ENCODE data around the gene TEX14. TPM values are rescaled to one million over a fixed set of nuclear protein-coding genes. Genes with fewer than 3 reads are reported as not detected.
"Not testable (repeated sequence)": the region's sequence is repeated elsewhere in the genome, so short reads cannot be mapped to it uniquely, and the experiment has no call there.

Gene TEX14
- total RNA-seq, 2 experiments from 2014 or later, result 0.30 to 0.43 TPM

DNA sequence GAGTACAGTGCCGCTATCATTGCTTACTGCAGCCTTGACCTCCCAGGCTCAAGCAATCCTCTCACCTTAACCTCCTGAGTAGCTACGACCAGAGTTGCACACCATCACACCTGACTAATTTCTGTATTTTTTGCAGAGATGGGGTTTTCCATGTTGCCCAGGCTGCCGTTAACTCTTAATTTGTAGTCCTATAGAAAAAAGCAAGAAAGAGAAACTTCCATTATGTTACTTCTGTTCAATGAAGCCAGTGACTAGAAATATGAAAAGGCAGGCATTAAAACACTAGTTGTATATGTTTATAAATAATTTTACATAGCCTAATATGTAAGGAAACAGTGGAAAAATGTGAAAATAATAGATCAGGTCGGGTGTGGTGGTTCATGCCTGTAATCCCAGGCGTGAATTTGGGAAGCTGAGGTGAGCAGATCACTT, 10.2 kb upstream of the TEX14 start:
- Mint-ChIP-seq H3K36me3 (peaks cover 21% of the 10 kb centered on the region), H3K4me3 (no peak overlapping the region), H3K9me3 (no peaks in the 10 kb centered on the region), H3K27ac (no peak overlapping the region), H3K4me1 (peaks cover 12% of the 10 kb centered on the region), H3K27me3 (no peaks in the 10 kb centered on the region)
- ATAC-seq (ENCODE audit: low read depth) (no peak), DNase-seq (no peak)
- POLR2A ChIA-PET, result no interaction called here

DNA sequence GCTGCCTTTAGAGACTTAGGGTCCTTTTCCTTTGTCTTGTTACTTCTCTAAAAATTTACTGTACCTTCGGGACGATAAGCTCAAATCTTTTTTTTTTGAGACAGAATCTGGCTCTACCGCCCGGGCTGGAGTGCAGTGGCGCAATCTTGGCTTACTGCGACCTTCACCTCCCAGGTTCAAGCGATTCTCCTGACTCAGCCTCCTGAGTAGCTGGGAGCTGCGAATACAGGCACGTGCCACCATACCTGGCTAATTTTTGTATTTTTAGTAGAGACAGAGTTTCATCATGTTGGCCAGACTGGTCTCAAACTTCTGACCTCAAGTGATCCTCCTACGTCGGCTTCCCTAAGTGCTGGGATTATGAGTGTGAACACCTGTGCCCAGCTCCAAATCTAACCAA, 7.9 kb upstream of the TEX14 start:
- Mint-ChIP-seq H3K27ac (no peak overlapping the region), H3K4me1 (peaks cover 2% of the 10 kb centered on the region), H3K27me3 (no peaks in the 10 kb centered on the region), H3K4me3 (no peak overlapping the region), H3K36me3 (peaks cover 20% of the 10 kb centered on the region), H3K9me3 (no peaks in the 10 kb centered on the region)
- POLR2A ChIA-PET, result interaction anchor here (1.9 kb wide), 1 partner anchor 68 kb away, joined by 7 read pairs; no protein-coding TSS in a partner anchor
- DNase-seq (no peak), ATAC-seq (ENCODE audit: low read depth) (no peak)

DNA sequence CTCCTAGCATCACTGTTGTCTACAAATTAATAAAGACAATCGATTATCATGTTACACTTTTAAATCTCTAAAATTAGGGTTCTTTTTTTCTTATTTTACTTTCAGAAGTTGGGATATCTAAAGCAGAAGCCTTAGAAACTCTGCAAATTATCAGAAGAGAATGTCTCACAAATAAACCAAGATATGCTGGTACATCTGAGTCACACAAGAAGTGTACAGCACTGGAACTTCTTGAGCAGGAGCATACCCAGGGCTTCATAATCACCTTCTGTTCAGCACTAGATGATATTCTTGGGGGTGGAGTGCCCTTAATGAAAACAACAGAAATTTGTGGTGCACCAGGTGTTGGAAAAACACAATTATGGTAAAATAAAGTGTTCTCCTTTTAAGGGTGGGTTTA, 3.0 kb upstream of the TEX14 start:
- no peak for DNase-seq
- POLR2A ChIA-PET, result interaction anchor here (0.7 to 0.9 kb wide), 2 partner anchors 66 to 350 kb away, joined by 4 to 5 read pairs; no protein-coding TSS in a partner anchor
- H3K27ac Mint-ChIP-seq, result peak overlapping the region; percentile 21

DNA sequence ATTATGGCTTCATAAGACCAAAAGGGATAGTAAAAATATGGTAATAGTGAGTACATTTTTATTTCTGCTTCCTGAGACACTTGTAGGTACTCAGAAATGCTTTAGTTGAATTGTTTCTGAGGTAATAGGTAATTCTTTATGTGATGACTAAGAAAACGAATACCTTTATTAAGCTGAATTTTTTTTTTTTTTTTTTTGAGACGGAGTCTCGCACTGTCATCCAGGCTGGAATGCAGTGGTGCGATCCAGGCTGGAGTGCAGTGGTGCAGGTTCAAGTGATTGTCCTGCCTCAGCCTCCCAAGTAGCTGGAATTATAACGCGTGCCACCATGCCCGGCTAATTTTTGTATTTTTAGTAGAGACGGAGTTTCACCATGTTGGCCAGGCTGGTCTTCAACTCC, 2.5 kb upstream of the TEX14 start:
- peaks cover 18% of the 10 kb centered on the region for H3K36me3 Mint-ChIP-seq
- ATAC-seq (ENCODE audit: low read depth) (no peak), DNase-seq (no peak)
- POLR2A ChIA-PET, result interaction anchor here (0.7 kb wide), 1 partner anchor 350 kb away, joined by 4 read pairs; no protein-coding TSS in a partner anchor
- no peak overlapping the region for H3K27ac Mint-ChIP-seq
- no peaks in the 10 kb centered on the region for H3K9me3 Mint-ChIP-seq
- peaks cover 24% of the 10 kb centered on the region for H3K4me1 Mint-ChIP-seq
- peaks cover 2% of the 10 kb centered on the region for H3K27me3 Mint-ChIP-seq
- peak overlapping the region; percentile 95 for H3K4me3 Mint-ChIP-seq

More for the DNA sequence above, 3.0 kb upstream of the TEX14 start:
- ATAC-seq (ENCODE audit: low read depth), result no peak
- H3K27me3 Mint-ChIP-seq, result peaks cover 2% of the 10 kb centered on the region
- no peaks in the 10 kb centered on the region for H3K9me3 Mint-ChIP-seq
- H3K36me3 Mint-ChIP-seq, result peaks cover 22% of the 10 kb centered on the region
- peak overlapping the region; percentile 37 for H3K4me3 Mint-ChIP-seq
- peaks cover 24% of the 10 kb centered on the region for H3K4me1 Mint-ChIP-seq

DNA sequence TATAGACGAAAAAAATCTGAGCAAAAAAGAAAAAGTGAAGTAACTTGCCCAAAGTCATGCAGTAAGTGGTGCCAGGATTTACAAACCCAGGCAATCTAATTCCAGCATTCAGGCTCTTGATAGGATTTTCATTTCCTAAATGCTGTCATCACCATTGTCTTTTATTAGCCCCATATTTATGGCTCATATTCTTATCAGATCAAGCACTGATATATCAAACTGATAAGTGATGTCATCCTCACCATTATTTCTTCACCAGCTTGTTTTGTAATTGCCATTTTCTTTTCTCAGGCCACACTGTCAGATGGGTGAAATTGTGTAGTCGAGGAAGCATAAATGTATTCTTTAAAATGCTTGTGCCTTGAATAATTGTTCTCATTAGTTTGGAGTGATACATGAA, 1.9 kb upstream of the TEX14 start:
- Mint-ChIP-seq H3K36me3 (peaks cover 15% of the 10 kb centered on the region), H3K27ac (peak overlapping the region; percentile 96), H3K27me3 (peaks cover 2% of the 10 kb centered on the region), H3K9me3 (no peaks in the 10 kb centered on the region), H3K4me3 (peak overlapping the region; percentile 95), H3K4me1 (peaks cover 24% of the 10 kb centered on the region)
- POLR2A ChIA-PET, result interaction anchor here (2.1 kb wide), 1 partner anchor 35 kb away, joined by 22 read pairs; no protein-coding TSS in a partner anchor
- no peak for ATAC-seq (ENCODE audit: low read depth)
- no peak for DNase-seq

DNA sequence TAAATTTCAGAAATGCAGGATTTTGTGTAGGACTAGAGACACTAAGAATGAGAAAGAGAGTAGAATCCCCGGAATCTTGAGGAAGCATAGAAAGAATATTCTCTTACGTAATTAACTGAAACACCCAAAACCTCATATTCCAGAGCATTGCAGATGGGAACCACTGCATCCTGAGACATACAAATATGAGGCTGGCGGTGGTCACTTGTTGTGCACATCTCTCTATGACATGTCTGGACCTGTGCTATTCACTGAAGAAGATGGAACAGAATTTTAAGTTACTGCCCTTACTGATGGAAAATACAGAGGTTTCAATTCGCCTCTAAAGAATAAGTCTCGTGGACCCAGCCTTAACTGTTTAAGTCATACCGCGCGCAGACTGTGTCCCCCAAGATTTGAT, 1.4 kb upstream of the TEX14 start:
- peaks cover 15% of the 10 kb centered on the region for H3K36me3 Mint-ChIP-seq
- H3K27me3 Mint-ChIP-seq, result peaks cover 2% of the 10 kb centered on the region
- H3K9me3 Mint-ChIP-seq, result no peaks in the 10 kb centered on the region
- peaks cover 24% of the 10 kb centered on the region for H3K4me1 Mint-ChIP-seq
- POLR2A ChIA-PET, result interaction anchor here (0.5 to 3.0 kb wide), 11 partner anchors 9 to 768 kb away, joined by 3 to 65 read pairs (median 3); partner anchors contain the start of genes MTMR4, PRR11 and TRIM37
- DNase-seq, result no peak
- H3K27ac Mint-ChIP-seq, result peak overlapping the region; percentile 96
- peak overlapping the region; percentile 95 for H3K4me3 Mint-ChIP-seq
- ATAC-seq (ENCODE audit: low read depth), result no peak

DNA sequence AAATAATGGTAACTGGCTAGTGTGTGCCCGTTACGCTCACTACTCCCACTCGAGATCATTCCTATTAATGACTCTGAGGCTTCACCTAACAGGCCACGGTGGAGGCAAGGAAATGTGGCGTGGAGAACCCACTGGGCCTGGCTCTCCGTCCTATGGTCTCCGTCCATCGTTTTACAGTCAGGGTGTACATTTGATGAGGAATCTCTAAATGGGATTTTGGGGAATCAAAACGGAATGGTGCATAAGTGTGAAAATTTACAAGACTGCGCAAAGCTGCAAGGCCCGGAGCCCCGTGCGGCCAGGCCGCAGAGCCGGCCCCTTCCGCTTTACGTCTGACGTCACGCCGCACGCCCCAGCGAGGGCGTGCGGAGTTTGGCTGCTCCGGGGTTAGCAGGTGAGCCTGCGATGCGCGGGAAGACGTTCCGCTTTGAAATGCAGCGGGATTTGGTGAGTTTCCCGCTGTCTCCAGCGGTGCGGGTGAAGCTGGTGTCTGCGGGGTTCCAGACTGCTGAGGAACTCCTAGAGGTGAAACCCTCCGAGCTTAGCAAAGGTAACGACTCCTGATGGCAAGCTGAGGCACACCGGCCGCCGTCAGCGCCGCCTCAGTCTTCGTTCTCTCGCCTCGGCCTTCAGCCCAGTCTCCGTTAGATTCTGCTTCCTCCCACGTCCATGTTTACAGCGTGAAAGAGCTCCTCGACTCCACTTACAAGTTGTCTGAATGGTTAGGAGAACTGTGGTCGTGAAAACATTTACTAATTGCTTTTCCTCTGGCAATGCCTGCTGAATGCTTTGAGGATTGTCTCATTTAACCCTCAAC, 602 bp upstream of the TEX14 start, which contains the start of gene RAD51C:
Gene RAD51C, plus strand, starts transcription at position 364 of the 817 bp plus-strand sequence. Its CDS starts 42 bp downstream, at position 406.
- no peaks in the 10 kb centered on the region for H3K9me3 Mint-ChIP-seq
- H3K4me1 Mint-ChIP-seq, result peaks cover 24% of the 10 kb centered on the region
- ATAC-seq (ENCODE audit: low read depth) (peak; percentile 98), DNase-seq (peak; percentile 90)
- peaks cover 15% of the 10 kb centered on the region for H3K36me3 Mint-ChIP-seq
- H3K27ac Mint-ChIP-seq, result peak within 1 kb of the TSS; percentile 96
- H3K27me3 Mint-ChIP-seq, result peaks cover 4% of the 10 kb centered on the region
- peak within 1 kb of the TSS; percentile 95 for H3K4me3 Mint-ChIP-seq
- POLR2A ChIA-PET, result interaction anchor here (0.5 to 3.0 kb wide), 14 partner anchors 8 to 767 kb away, joined by 3 to 65 read pairs (median 3); partner anchors contain the start of genes MTMR4, PRR11 and TRIM37

DNA sequence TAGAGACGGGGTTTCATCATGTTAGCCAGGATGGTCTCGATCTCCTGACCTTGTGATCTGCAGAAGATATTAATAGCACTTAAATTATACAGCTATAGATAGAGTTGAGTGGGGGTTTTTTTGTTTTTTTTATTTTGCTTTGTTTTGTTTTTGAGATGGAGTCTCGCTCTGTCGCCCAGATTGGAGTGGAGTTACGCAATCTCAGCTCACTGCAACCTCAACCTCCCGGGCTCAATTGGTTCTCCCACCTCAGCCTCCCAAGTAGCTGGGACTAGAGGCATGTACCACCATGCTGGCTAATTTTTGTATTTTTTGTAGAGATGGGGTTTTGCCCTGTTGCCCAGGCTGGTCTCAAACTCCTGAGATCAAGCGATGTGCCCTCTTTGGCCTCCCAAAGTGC, 1.8 kb downstream of the TEX14 start:
- H3K27me3 Mint-ChIP-seq, result not testable (repeated sequence)

DNA sequence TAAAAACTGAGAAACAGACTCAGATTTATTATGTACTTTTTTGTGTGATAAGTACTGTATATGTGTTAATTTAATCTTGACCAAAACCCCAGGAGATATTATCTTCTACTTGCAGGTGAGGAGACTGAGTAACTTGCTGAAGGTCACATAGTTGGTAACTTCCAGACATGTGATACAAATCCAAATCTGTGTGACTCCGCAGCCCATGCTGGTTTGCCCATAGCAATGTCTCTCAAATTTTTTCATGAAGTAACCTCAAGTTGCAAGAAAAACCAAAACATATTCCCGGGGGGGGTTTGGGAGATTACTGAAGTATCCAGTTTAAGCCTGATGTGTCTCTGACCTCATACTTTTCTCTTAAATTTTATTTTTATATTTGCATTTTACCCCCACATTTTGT, 3.3 kb downstream of the TEX14 start:
- DNase-seq (no peak), ATAC-seq (ENCODE audit: low read depth) (no peak)
- no peak overlapping the region for H3K4me3 Mint-ChIP-seq
- peaks cover 7% of the 10 kb centered on the region for H3K27me3 Mint-ChIP-seq
- H3K9me3 Mint-ChIP-seq, result no peaks in the 10 kb centered on the region
- H3K27ac Mint-ChIP-seq, result no peak overlapping the region
- H3K4me1 Mint-ChIP-seq, result peaks cover 12% of the 10 kb centered on the region
- H3K36me3 Mint-ChIP-seq, result peaks cover 2% of the 10 kb centered on the region
- POLR2A ChIA-PET, result no interaction called here

More for the DNA sequence above, 1.8 kb downstream of the TEX14 start:
- POLR2A ChIA-PET; H3K9me3 Mint-ChIP-seq; DNase-seq; H3K36me3 Mint-ChIP-seq; H3K4me3 Mint-ChIP-seq; H3K27ac Mint-ChIP-seq; ATAC-seq (ENCODE audit: low read depth): not testable (repeated sequence)
- peaks cover 24% of the 10 kb centered on the region for H3K4me1 Mint-ChIP-seq

DNA sequence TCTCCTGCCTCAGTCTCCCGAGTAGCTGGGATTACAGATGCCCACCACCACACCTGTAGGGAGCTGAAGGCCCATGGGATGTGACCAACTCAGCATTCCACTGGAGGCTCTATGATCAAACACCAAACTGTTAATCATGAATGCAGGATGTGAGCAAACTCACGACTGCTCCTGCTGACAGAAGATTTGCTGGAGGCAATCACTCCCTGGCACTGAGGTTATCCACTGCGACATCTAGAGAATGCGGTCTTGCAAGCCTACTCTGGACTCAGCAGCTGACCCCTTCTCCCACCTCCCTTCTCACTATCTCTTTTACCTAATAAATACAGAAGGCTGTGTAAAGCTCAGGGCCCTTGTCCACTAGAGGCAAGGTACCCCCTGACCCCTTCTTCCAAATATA, 4.9 kb downstream of the TEX14 start:
- DNase-seq (no peak), ATAC-seq (ENCODE audit: low read depth) (no peak)
- H3K9me3 Mint-ChIP-seq, result no peaks in the 10 kb centered on the region
- no peaks in the 10 kb centered on the region for H3K4me1 Mint-ChIP-seq
- H3K36me3 Mint-ChIP-seq, result no peaks in the 10 kb centered on the region
- POLR2A ChIA-PET, result interaction anchor here (0.6 kb wide), 1 partner anchor 520 kb away, joined by 3 read pairs; no protein-coding TSS in a partner anchor
- H3K27ac Mint-ChIP-seq, result no peak overlapping the region
- H3K4me3 Mint-ChIP-seq, result no peak overlapping the region
- H3K27me3 Mint-ChIP-seq, result peaks cover 9% of the 10 kb centered on the region

DNA sequence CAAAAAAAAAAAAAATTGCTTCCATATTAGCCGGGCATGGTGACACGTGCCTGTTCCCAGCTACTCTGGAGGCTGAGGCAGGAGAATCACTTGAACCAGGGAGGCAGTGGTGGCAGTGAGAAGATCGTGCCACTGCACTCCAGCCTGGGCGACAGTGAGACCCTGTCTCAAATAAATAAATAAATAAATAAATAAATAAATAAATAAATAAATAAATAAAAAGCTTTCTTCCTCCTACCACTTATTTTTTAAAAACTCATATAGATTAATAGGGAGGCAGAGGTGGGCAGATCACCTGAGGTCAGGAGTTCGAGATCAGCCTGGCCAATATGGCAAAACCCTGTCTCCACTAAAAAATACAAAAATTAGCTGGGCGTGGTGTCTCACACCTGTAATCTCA, 7.4 kb downstream of the TEX14 start:
- H3K4me1 Mint-ChIP-seq; DNase-seq; H3K36me3 Mint-ChIP-seq; ATAC-seq (ENCODE audit: low read depth); H3K27me3 Mint-ChIP-seq; H3K4me3 Mint-ChIP-seq; H3K27ac Mint-ChIP-seq; H3K9me3 Mint-ChIP-seq: not testable (repeated sequence)
- POLR2A ChIA-PET, result interaction anchor here (1.0 kb wide), 1 partner anchor 8 kb away, joined by 3 read pairs; the partner anchor contains the start of gene RAD51C

DNA sequence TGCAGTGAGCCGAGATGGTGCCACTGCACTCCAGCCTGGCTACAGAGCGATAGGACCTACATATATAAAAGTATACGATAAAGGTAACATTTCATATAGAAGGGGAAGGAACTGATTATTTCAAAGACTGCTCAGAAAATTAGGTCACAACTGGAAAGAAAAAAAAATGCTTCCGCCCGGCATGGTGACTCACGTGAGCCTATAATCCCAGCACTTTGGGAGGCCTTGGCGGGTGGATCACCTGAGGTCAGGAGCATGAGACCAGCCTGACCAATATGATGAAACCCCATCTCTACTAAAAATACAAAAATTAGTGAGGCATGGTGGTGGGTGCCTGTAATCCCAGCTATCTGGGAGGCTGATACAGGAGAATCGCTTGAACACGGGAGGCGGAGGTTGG, 7.8 kb downstream of the TEX14 start:
- POLR2A ChIA-PET, result interaction anchor here (1.0 kb wide), 2 partner anchors 9 to 53 kb away, joined by 3 to 4 read pairs; partner anchors contain the start of gene RAD51C
- Mint-ChIP-seq H3K9me3 (no peaks in the 10 kb centered on the region), H3K27me3 (peaks cover 9% of the 10 kb centered on the region), H3K4me3 (no peak overlapping the region), H3K27ac (no peak overlapping the region), H3K4me1 (no peaks in the 10 kb centered on the region), H3K36me3 (no peaks in the 10 kb centered on the region)
- ATAC-seq (ENCODE audit: low read depth) (no peak), DNase-seq (no peak)

DNA sequence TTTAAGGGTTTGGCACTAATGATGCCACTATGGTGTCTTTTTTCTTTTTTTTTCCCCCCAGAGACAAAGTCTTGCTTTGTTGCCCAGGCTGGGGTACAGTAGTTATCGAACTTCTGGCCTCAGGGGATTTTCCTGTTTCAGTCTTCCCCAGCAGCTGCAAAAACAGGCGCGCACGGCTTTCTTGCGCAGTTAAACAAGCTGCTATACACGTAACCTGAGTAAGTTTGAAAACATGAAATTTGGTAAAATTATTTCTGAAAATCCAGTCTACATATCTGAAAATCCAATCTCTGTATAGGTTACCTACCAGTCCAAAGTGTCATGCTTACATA, 11.8 kb downstream of the TEX14 start:
- POLR2A ChIA-PET, result no interaction called here

More for the DNA sequence above, 11.8 kb downstream of the TEX14 start:
- Mint-ChIP-seq H3K9me3 (peaks cover 1% of the 10 kb centered on the region), H3K27ac (no peak overlapping the region), H3K27me3 (peaks cover 7% of the 10 kb centered on the region), H3K36me3 (no peaks in the 10 kb centered on the region), H3K4me3 (no peak overlapping the region), H3K4me1 (no peaks in the 10 kb centered on the region)
- no peak for DNase-seq
- ATAC-seq (ENCODE audit: low read depth), result no peak
